Suprapubic skin (tissue), 4 donors: ENCODE results near the gene RBP5.

Experiments used
- CTCF ChIP-seq, 2 donors: fragments of 200-600 bp in 1 of 2; fragments of 450-650 bp in 1 of 2; sonication (generic) in 1 of 2; IDR thresholded peaks; one replicate each; pipeline ENCODE4 v1.5.1; 2016 to 2019; ENCODE audit warnings: antibody characterized with exemption in 2 of 2, mild to moderate bottlenecking in 1 of 2, moderate library complexity in 1 of 2
- EP300 ChIP-seq: sonication (generic); formaldehyde crosslinking; IDR thresholded peaks from one replicate; pipeline ENCODE4 v1.6.1; 2017; ENCODE audit warnings: antibody characterized with exemption
- POLR2A ChIP-seq, 2 donors: fragments of 450-650 bp; IDR thresholded peaks; one replicate each; pipeline ENCODE4 v1.6.1; 2017; ENCODE audit warnings: antibody characterized with exemption in 2 of 2, mild to moderate bottlenecking in 2 of 2, moderate library complexity in 2 of 2
- POLR2AphosphoS5 ChIP-seq, 3 donors: sonication (generic); formaldehyde crosslinking; IDR thresholded peaks; one replicate each; pipeline ENCODE4 v1.6.1; 2017; ENCODE audit warnings: antibody characterized with exemption in 3 of 3

GRCh38 chr12:7169951-7170350, 41.3 kb upstream of the RBP5 start:
- no peak for TF ChIP-seq CTCF (IDR thresholded peaks at IDR 0.05)
- no peak for TF ChIP-seq POLR2AphosphoS5 (IDR thresholded peaks at IDR 0.05)
- TF ChIP-seq EP300 = no peak
- TF ChIP-seq POLR2A (IDR thresholded peaks at IDR 0.05) = no peak
